HEK293T (cell line): ENCODE measurements around the gene ZBTB46.
A peak's percentile ranks its signal among the peaks of the same experiment; 100 is the strongest.

Source experiments
- CTCF ChIA-PET: fragments of 350-600 bp; formaldehyde crosslinking; extraction: SDS; loops from one replicate; lab custom pipeline; 2021; ENCODE audit warnings: antibody characterized with exemption, inconsistent platforms; lab: Yijun Ruan, JAX
- POLR2A ChIA-PET: fragments of 350-600 bp; formaldehyde crosslinking; extraction: SDS; loops from one replicate; lab custom pipeline; 2020; ENCODE audit warnings: antibody characterized with exemption, inconsistent platforms; lab: Yijun Ruan, JAX
- DNase-seq: peaks from one replicate; pipeline ENCODE4 v3.0.0; 2012; ENCODE audit warnings: mixed read lengths; ENCODE audit errors: extremely low spot score
- ARNT ChIP-seq: fragments of 450-650 bp; IDR thresholded peaks from 2 replicates; pipeline ENCODE4 v1.6.1; 2017; ENCODE audit warnings: mild to moderate bottlenecking
- BHLHE40 ChIP-seq: fragments of 450-650 bp; IDR thresholded peaks from 2 replicates; pipeline ENCODE4 v1.6.1; 2016; ENCODE audit warnings: mild to moderate bottlenecking, moderate library complexity, borderline replicate concordance
- CTBP1 ChIP-seq: fragments of 450-650 bp; IDR thresholded peaks from 2 replicates; pipeline ENCODE4 v1.6.1; 2016; ENCODE audit warnings: borderline replicate concordance
- ELF4 ChIP-seq: fragments of 450-650 bp; IDR thresholded peaks from 2 replicates; pipeline ENCODE4 v1.6.1; 2017; ENCODE audit warnings: antibody characterized with exemption
- FOXA1 ChIP-seq: fragments of 450-650 bp; IDR thresholded peaks from 2 replicates; pipeline ENCODE4 v1.6.1; 2016; ENCODE audit warnings: mild to moderate bottlenecking
- FOXK2 ChIP-seq: fragments of 450-650 bp; IDR thresholded peaks from 2 replicates; pipeline ENCODE4 v1.6.1; 2016; ENCODE audit warnings: mild to moderate bottlenecking
- FOXM1 ChIP-seq: fragments of 450-650 bp; IDR thresholded peaks from 2 replicates; pipeline ENCODE4 v1.6.1; 2017; ENCODE audit warnings: mild to moderate bottlenecking, borderline replicate concordance
- HDGF ChIP-seq: fragments of 450-650 bp; IDR thresholded peaks from 2 replicates; pipeline ENCODE4 v1.6.1; 2017; ENCODE audit warnings: antibody characterized with exemption, borderline replicate concordance
- L3MBTL2 ChIP-seq: fragments of 450-650 bp; conservative IDR thresholded peaks from 2 replicates; pipeline ENCODE4 v1.6.1; 2016; ENCODE audit warnings: mild to moderate bottlenecking
- LEF1 ChIP-seq: fragments of 450-650 bp; IDR thresholded peaks from 2 replicates; pipeline ENCODE4 v1.6.1; 2017; ENCODE audit warnings: mild to moderate bottlenecking, borderline replicate concordance
- NFRKB ChIP-seq: fragments of 450-650 bp; IDR thresholded peaks from 2 replicates; pipeline ENCODE4 v1.6.1; 2016; ENCODE audit warnings: mild to moderate bottlenecking, moderate library complexity
- SP1 ChIP-seq: fragments of 450-650 bp; IDR thresholded peaks from 2 replicates; pipeline ENCODE4 v1.6.1; 2017
- SUZ12 ChIP-seq: fragments of 450-650 bp; IDR thresholded peaks from 2 replicates; pipeline ENCODE4 v1.6.1; 2016; ENCODE audit warnings: mild to moderate bottlenecking
- TARDBP ChIP-seq: fragments of 450-650 bp; IDR thresholded peaks from 2 replicates; pipeline ENCODE4 v1.6.1; 2016
- ZNF384 ChIP-seq: fragments of 450-650 bp; IDR thresholded peaks from 2 replicates; pipeline ENCODE4 v1.6.1; 2016
- TF ChIP-seq, protein P1 (sequence below): fragments of 450-650 bp; IDR thresholded peaks from 2 replicates; pipeline ENCODE4 v1.6.1; 2016

The ZBTB46 gene

DNA sequence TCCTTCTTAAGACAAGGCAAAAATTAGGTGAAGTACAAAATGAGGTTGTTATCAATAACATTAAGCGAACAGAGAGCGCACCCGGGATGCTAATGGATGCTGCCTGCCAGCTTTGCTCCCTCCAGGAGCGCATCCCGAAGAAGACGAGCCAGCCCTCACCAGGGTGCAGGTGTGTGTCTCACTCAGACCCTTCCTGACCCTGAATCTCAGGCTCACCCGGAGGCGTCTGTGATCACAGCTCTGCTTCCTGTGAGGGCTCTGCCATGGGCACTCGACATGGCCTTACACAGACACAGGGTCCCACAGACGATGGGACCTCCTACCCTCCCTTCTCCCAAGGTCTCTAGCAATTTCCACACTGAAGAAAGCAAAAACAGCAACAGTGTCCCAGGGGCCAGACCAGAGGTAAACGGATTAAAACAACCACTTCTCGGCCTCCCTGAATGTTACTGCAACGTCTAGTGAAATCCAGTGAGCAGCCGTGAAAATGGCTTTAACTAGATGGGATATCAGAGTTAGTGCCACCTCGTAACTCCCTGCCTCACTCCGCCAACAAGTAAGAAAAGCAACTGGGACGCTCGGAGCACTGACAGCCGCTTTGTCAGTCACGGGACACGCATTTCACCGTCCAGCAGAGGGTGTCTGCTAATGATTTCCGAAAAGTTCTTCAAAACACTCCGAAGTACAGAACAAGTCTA is 11.7 kb downstream of the ZBTB46 start:
- POLR2A ChIA-PET = no interaction called here

DNA sequence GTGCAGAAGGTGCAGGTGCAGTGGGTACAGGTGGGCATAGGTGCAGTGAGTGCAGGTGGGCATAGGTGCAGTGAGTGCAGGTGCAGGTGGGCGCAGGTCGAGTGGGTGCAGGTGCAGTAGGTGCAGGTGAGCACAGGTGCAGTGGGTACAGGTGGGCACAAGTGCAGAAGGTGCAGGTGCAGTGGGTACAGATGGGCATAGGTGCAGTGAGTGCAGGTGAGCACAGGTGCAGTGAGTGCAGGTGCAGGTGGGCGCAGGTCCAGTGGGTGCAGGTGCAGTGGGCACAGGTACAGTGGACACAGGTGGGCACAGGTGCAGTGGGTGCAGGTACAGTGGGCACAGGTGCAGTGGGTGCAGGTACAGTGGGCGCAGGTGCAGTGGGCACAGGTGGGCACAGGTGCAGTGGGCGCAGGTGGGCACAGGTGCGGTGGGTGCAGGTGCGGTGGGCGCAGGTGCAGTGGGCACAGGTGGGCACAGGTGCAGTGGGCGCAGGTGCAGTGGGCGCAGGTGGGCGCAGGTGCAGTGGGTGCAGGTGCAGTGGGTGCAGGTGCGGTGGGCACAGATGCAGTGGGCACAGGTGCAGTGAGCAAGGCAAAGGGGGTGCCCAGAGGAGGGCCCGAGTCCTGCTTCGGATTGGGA is 15.3 kb downstream of the ZBTB46 start:
- CTCF ChIA-PET = no interaction called here
- DNase-seq = no peak
- POLR2A ChIA-PET = no interaction called here
- TF ChIP-seq SP1 = no peak
- no peak for TF ChIP-seq L3MBTL2
- no peak for TF ChIP-seq LEF1
- TF ChIP-seq, protein P1, sequence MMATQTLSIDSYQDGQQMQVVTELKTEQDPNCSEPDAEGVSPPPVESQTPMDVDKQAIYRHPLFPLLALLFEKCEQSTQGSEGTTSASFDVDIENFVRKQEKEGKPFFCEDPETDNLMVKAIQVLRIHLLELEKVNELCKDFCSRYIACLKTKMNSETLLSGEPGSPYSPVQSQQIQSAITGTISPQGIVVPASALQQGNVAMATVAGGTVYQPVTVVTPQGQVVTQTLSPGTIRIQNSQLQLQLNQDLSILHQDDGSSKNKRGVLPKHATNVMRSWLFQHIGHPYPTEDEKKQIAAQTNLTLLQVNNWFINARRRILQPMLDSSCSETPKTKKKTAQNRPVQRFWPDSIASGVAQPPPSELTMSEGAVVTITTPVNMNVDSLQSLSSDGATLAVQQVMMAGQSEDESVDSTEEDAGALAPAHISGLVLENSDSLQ = no peak
- no peak for TF ChIP-seq FOXK2
- TF ChIP-seq ELF4 = no peak
- TF ChIP-seq CTBP1 = no peak
- no peak for TF ChIP-seq BHLHE40
- no peak for TF ChIP-seq FOXM1
- TF ChIP-seq HDGF = no peak
- TF ChIP-seq SUZ12 = no peak
- no peak for TF ChIP-seq FOXA1
- no peak for TF ChIP-seq ARNT
- no peak for TF ChIP-seq TARDBP
- TF ChIP-seq NFRKB = no peak

More for the DNA sequence above, 11.7 kb downstream of the ZBTB46 start:
- DNase-seq = peak; percentile 46
- CTCF ChIA-PET = no interaction called here
- TF ChIP-seq LEF1 = no peak
- TF ChIP-seq, protein P1 = peak; percentile 40; the same call in 1 of the 2 replicates

DNA sequence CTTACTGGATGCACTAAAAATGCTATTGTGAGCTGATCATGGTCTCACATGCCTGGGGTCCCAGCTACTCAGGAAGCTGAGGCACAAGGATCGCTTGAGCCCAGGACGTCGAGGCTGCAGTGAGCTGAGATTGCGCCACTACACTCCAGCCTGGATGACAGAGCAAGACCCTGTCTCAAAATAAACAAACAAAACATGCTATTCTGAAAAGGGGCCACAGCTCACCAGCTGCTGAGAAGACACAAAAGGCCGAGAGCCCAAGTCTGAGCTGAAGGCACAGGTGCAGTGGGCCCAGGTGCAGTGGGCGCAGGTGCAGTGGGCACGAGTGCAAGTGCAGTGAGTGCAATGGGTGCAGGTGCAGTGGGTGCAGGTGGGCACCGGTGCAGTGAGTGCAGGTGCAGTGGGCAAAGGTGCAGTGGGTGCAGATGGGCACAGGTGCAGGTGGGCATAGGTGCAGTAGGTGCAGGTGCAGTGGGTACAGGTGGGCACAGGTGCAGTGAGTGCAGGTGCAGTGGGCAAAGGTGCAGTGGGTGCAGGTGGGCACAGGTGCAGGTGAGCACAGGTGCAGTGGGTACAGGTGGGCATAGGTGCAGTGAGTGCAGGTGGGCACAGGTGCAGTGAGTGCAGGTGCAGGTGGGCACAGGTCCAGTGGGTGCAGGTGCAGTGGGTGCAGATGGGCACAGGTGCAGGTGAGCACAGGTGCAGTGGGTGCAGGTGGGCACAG is 16.0 kb downstream of the ZBTB46 start:
- ChIA-PET CTCF (no interaction called here), POLR2A (no interaction called here)
- TF ChIP-seq LEF1 (no peak), ZNF384 (no peak)
- no peak for DNase-seq

DNA sequence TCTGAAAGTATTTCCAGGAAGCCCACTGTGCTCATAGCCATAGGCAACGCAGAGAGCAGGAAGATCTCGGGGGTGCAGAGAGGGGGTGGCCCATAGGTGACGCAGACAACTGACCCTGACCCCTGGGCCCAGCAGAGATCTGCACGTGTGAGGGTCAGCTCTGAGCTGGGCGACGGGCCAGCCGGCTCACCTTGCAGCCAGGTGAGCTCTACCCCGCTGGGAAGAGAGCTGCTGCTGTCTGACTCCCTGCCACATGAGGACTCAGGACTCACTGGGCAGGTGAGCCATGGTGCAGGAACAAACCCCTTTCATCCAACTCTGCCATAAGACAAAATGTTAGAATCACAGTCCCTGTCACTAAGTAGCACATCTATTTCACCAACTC is 19.6 kb downstream of the ZBTB46 start:
- no peak for DNase-seq
- ChIA-PET POLR2A (no interaction called here), CTCF (no interaction called here)
- TF ChIP-seq CTBP1 (no peak), LEF1 (no peak), TARDBP (no peak), BHLHE40 (no peak), FOXM1 (no peak), HDGF (no peak)
- TF ChIP-seq, protein P1 = no peak

DNA sequence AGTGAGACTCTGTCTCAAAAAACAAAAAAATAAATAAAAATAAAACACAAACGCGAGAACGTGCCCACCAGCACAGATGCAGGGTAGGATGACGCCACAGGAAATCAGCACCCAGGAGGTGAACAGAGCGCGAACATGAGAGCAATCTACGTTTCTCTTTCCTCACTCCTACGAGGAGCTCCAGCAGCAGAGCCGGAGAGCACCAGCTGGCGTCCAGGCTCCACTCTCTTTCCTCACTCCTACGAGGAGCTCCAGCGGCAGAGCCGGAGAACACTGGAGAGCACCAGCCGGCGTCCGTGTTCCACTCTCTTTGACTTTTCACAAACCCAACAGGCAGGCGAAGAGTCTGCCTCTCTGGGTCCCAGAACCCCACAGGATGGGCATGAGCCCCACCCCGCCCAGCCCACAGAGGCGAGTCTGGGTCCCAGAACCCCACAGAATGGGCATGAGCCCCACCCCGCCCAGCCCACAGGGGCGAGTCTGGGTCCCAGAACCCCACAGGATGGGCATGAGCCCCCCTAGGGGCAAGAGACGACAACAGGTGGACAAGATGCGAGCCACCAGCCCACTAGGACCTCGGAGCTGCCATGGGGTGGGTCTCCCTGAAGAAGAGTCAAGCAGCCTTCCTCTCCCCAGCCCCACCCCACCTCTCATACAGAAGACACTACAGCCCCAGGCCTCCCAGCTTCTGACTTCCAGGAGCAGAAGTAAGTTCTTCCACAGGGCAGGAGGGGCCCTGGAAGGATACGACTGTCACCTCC is 20.2 kb downstream of the ZBTB46 start:
- TF ChIP-seq NFRKB = no peak
- TF ChIP-seq ZNF384 = no peak
- no peak for TF ChIP-seq FOXM1
- no peak for TF ChIP-seq LEF1
- TF ChIP-seq FOXK2 = no peak
- TF ChIP-seq ELF4 = no peak
- no peak for TF ChIP-seq TARDBP
- no peak for TF ChIP-seq SUZ12
- TF ChIP-seq HDGF = no peak
- TF ChIP-seq, protein P1 = no peak
- TF ChIP-seq SP1 = no peak
- DNase-seq = no peak
- ChIA-PET POLR2A (no interaction called here), CTCF (no interaction called here)

DNA sequence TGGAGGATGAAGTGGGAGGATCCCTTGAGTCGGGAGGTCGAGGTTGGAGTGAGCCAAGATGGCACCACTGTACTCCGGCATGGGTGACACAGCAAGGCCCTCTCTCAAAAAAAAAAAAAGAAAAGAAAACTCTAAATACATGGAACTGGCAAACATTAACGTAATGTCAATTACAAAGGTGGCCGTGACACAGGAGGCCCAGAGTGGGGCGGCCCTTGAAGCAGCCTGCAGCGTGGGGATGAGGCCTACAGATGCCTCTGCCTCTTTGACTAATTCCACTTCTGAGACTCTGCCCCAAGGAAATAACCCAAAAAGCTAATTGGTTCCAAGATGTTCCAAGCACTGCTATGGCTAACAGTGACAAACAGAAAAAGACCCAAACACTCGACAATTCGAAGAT is 21.2 kb downstream of the ZBTB46 start:
- POLR2A ChIA-PET = interaction anchor here (0.8 kb wide), 1 partner anchor 55 kb away, joined by 3 read pairs; the partner anchor contains the start of gene TPD52L2
- no peak for TF ChIP-seq SUZ12
- TF ChIP-seq FOXM1 = no peak
- TF ChIP-seq ARNT = no peak
- no peak for TF ChIP-seq L3MBTL2
- TF ChIP-seq HDGF = no peak
- no peak for TF ChIP-seq LEF1
- TF ChIP-seq NFRKB = no peak
- TF ChIP-seq BHLHE40 = no peak
- TF ChIP-seq, protein P1 = no peak
- no peak for TF ChIP-seq SP1
- no peak for TF ChIP-seq CTBP1
- TF ChIP-seq ZNF384 = no peak
- TF ChIP-seq ELF4 = no peak
- TF ChIP-seq TARDBP = no peak
- TF ChIP-seq FOXA1 = no peak
- no peak for TF ChIP-seq FOXK2
- CTCF ChIA-PET = no interaction called here
- DNase-seq = no peak
